ENCODE results near the gene KLK10.

- TF ChIP-seq CTCF (conservative IDR thresholded peaks at IDR 0.05), result no peak
- TF ChIP-seq EZH2 (IDR thresholded peaks at IDR 0.05; ENCODE audit: low read depth), result no peak
Measured at GRCh38 chr19:50974702-50975556, 44.6 kb downstream of the KLK10 start.

All from PC-9 (cell line).